Esophagus muscularis mucosa (tissue), 3 donors: ENCODE data around the gene MED14.

Source experiments
- CTCF ChIP-seq, 3 experiments: fragments of 200-600 bp in 2 of 3; fragments of 450-650 bp in 1 of 3; sonication (generic) in 2 of 3; IDR thresholded peaks; one replicate each; pipeline ENCODE4 v1.5.1; 2017 to 2019; ENCODE audit warnings: antibody characterized with exemption in 3 of 3, mild to moderate bottlenecking in 2 of 3, moderate library complexity in 1 of 3
- POLR2A ChIP-seq: fragments of 450-650 bp; IDR thresholded peaks from one replicate; pipeline ENCODE4 v1.6.1; 2017; ENCODE audit warnings: antibody characterized with exemption, moderate library complexity, mild to moderate bottlenecking, low read depth
- POLR2AphosphoS5 ChIP-seq, 2 donors: sonication (generic); formaldehyde crosslinking; IDR thresholded peaks; one replicate each; pipeline ENCODE4 v1.6.1; 2017; ENCODE audit warnings: antibody characterized with exemption in 2 of 2

GRCh38 chrX:40623665-40624064 lies 111.7 kb downstream of the MED14 start:
- TF ChIP-seq CTCF (IDR thresholded peaks at IDR 0.05) (no peak), POLR2AphosphoS5 (IDR thresholded peaks at IDR 0.05) (no peak), POLR2A (no peak)
